ENCODE measurements around the gene LRP4.

LRP4 gene

DNA sequence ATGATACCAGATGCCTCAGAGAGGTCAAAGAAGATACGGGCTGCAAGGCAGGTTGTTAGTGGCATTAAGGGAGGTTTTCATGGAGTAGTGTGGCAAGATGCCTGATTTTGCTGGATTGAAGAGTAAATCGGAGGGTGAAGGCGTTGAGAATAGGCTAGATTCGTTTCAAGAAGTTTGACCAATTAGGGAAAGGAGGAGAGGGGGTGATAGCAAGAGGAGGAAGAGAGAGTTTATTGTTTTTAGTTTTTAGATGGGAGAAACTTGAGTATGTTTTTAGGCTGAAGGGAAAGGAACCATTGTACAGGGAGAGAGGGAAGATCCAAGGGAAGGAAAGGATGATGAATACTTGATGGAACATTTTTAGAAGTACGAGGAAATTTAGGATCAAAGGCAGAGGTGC lies 34.7 kb upstream of the LRP4 start:
- TF ChIP-seq CTCF (IDR thresholded peaks at IDR 0.05; ENCODE audit: low read depth, low read length) = no peak
- no peak overlapping the region for H3K4me3 ChIP-seq (ENCODE audit: low read depth, low read length)

DNA sequence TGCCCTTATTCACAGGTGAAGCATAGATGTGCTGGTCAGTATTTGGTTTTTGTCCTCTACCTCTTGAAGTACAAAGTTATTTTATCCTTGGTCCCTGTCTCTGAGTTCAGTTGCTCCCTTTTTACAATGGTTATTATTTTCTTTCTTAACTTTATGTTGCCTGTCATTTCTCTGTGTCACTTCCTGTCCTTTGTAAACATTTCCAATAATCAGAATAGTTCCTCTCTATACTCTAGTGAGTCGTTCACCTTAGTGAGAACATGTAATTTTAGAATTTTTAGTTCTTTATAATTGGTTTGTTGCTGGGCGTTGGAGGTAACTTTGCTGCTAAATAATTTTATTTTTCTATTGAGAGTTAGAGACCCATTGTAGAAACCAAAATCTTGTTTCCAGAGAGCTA lies 34.2 kb upstream of the LRP4 start:
- no peak for TF ChIP-seq CTCF (IDR thresholded peaks at IDR 0.05; ENCODE audit: low read depth, low read length)
- no peak overlapping the region for H3K4me3 ChIP-seq (ENCODE audit: low read depth, low read length)

DNA sequence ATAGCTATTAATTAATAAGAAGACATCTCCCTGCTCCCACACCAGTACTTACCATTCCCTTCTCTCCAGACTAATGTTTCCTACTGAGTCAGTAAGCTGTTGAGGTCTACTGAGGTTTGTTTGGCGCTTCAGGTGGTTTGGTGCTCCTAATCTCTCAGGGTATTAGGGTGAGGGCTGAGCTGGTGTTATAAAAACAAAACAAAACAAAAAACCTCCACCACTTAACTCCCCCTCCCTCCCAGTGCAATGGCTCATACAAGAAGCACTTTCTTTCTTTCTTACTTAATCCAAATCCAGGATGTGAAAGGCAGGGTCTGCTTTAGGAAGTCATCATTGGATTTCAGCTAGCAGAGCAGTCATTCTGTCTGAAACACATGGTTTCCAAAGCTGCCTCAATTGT lies 33.5 kb upstream of the LRP4 start:
- no peak overlapping the region for H3K4me3 ChIP-seq (ENCODE audit: low read depth, low read length)
- no peak for TF ChIP-seq CTCF (IDR thresholded peaks at IDR 0.05; ENCODE audit: low read depth, low read length)

DNA sequence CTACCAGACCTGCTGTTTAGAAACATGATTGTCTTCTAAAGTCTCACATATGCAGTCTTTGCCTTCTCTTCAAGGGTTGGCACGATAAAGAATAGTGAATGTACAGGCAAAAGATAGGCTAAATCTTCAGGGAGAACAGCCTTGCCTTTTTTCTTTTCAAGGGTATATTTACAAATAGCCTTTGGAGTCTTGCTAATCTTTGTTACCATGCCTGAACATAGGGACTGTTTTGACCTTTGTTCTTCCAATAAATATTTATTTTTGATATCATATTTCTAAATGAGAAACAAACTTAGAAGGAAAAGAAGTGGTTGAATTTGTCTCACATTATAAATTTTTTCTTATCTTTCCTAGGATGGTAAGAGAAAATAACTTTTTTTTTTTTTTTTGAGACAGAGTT lies 30.9 kb upstream of the LRP4 start:
- TF ChIP-seq CTCF (IDR thresholded peaks at IDR 0.05; ENCODE audit: low read depth, low read length) = no peak
- no peak overlapping the region for H3K4me3 ChIP-seq (ENCODE audit: low read depth, low read length)

- TF ChIP-seq CTCF (IDR thresholded peaks at IDR 0.05; ENCODE audit: low read depth, low read length) = no peak
- H3K4me3 ChIP-seq (ENCODE audit: low read depth, low read length) = no peak overlapping the region
Measured at GRCh38 chr11:46948378-46949131, 30.2 kb upstream of the LRP4 start.

DNA sequence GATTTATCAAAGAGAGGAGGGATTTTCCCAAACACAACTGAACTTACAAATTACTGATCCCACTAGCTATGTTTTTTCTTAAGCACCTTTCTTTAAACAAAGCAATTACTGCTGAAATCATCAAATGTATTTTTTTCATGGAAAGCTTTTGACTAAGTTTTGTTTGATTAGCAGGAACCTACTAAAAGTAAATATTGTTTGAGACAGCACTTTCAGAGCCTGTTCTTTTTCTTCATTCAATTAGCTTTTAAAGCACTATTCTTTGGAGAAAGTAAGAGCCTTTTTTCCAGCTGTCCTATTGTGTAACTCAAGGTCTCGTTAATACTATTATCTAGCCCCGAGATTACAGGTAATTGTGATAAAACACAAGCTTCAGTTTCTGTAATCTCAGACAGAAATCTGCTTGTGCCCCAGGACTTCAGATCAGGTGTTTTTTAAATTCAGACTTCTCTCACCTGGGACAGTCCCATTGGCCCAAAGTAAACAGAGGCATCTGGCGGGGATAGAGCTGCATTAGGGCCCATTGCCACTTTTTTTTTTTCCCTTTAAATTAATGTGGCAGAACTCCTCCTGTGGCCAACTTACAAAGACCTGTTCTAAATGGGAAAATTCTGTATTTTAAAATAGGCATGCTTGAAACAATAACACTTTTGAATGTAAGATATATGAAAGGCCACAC lies 29.2 kb upstream of the LRP4 start:
- no peak overlapping the region for H3K4me3 ChIP-seq (ENCODE audit: low read depth, low read length)
- no peak for TF ChIP-seq CTCF (IDR thresholded peaks at IDR 0.05; ENCODE audit: low read depth, low read length)

DNA sequence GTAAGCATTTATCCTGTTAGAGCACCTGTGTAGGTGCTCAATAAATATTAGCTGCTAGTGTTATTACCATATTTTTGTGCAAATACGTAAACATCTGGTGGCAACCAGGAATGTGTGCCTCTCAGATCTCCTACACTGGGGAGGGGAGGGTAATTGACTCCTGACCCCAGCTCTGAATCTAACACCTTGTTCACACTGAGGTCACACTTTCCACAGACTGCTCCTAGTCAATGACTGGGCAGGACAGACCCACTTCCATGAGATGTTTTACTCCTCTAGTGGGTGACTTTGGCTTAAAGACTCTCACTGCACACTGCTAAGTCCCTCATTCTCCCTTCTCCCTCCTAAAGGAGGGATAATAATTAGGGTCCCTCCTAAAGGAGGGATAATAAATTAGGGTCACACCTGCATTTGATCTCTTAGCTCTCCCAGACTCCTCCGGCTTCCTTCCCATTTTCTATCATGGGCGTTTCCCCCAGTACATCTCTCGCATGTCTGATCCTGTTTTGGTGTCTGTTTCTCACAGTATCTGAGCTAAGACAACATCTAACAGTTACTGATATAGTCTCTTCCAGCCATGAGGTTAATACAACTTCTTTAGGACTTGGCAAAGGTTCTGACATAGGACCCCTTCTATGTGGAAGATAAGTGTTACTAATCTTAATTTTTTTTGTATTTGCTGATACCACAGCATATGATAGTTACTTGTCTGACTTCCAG lies 26.2 kb upstream of the LRP4 start:
- H3K4me3 ChIP-seq (ENCODE audit: low read depth, low read length) = no peak overlapping the region
- TF ChIP-seq CTCF (IDR thresholded peaks at IDR 0.05; ENCODE audit: low read depth, low read length) = no peak
